GM19025 (cell line): ENCODE measurements around the gene ACAA2.

Source experiments
- ATAC-seq: cut with Tn5 transposase; IDR thresholded peaks from one replicate; pipeline ENCODE4 v1.9.1; 2021; ENCODE audit warnings: mild to moderate bottlenecking, low read depth, moderate library complexity; ENCODE audit not compliant: unreplicated experiment

Gene ACAA2

GRCh38 chr18:49769047-49769728 lies 44.1 kb downstream of the ACAA2 start:
- ATAC-seq = no peak

GRCh38 chr18:49768051-49768391 lies 45.3 kb downstream of the ACAA2 start:
- ATAC-seq = no peak

GRCh38 chr18:49767111-49768050 lies 46.0 kb downstream of the ACAA2 start:
- no peak for ATAC-seq

DNA sequence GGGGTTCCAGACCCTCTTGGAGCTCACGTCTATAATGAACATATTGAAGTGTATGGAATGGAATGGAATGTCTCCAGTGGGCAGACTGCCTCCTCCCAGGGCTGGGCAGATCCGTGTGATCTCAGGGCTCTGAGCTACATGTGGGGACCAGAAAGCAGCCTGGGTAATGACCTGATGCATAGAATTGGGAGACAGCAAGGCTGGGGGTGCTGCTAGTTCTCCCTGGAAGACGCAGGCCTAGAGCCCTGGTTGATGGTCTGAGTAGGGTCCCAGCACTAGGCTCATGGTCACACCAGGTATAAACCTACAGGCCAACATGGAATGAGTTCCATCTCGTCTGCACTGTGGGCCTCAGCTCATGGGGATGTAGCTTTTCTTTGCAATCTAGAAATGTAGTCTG lies 46.7 kb downstream of the ACAA2 start:
- no peak for ATAC-seq

- no peak for ATAC-seq
These were observed 49.3 kb downstream of the ACAA2 start for GRCh38 chr18:49764032-49764431.

- no peak for ATAC-seq
These were observed 49.7 kb downstream of the ACAA2 start for GRCh38 chr18:49763590-49763989.

DNA sequence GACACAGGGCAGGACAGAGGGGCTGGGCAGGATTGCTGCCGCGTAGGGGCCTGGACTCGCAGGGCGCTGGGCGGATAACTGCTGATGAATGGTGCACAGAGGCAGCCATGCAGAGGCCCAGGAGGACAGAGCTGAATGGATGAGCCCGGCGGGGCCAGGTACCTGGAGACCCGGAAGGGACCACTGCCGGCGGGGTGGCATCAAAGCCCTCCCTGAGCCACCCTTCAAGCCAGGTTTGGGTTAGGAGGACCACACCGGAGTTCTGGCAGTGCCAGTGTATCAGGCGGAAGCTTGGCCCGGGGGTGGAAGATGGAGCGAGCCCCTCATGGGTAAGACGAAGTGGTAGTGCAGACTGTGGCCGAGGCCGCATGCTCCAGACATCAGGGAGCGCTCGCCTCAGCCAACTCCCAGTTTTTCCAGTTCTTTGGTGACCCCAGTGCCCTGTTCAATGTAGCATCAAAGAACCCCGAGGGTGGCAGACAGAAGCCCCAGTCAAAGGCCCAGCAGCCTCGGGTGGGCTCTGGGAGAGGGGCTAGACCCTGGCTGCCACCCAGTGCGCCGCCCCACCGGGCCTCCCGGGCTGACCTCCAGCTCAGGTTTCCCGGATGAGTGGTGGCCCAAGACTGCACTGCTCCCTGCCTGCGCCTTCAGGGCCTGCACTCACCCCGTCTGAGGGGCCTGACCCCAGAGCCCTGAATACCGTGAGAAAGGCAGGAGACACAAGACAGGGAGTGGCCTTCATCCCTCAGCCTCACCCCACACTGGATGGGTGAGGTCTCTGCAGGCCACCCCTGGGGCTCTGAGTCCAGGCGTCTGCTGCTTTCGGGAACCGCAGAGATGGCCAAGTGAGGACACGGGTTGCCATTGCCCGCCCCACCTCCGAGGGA lies 50.9 kb downstream of the ACAA2 start:
- ATAC-seq = no peak

DNA sequence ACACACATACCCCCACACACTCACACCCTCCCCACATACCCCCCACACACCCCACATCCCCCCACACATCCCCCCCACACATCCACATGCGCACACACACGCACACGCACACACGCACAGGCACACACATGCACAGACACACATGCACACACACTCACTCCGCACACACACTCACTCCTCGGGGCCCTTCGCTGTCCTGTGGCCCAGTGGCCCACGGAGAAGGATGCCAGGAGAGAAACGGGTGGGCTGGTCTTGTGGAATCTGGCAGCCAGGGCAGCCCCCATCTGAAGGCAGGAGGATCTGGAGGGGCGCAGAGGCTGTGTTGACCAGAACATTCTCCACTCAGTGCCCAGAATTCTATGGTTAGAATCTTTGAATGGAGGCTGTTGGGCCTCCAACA lies 51.6 kb downstream of the ACAA2 start:
- ATAC-seq = no peak

DNA sequence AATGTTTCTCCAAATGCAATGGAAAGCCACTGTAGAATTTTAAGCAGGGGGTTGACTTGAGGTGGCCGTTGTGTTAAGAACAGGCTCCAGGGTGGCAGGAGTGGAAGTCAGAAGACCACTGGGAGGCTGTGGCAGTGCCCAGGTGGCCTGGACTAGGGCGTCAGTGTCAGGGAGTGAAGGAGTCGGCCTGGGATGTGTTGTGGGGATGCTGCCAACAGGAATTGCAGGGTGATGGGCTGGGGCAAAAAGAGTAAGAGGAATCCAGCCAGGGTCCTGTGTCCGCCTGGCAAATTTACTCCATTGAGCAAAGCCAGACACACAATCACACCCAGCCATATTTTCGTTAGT lies 55.1 kb downstream of the ACAA2 start:
- ATAC-seq = no peak

DNA sequence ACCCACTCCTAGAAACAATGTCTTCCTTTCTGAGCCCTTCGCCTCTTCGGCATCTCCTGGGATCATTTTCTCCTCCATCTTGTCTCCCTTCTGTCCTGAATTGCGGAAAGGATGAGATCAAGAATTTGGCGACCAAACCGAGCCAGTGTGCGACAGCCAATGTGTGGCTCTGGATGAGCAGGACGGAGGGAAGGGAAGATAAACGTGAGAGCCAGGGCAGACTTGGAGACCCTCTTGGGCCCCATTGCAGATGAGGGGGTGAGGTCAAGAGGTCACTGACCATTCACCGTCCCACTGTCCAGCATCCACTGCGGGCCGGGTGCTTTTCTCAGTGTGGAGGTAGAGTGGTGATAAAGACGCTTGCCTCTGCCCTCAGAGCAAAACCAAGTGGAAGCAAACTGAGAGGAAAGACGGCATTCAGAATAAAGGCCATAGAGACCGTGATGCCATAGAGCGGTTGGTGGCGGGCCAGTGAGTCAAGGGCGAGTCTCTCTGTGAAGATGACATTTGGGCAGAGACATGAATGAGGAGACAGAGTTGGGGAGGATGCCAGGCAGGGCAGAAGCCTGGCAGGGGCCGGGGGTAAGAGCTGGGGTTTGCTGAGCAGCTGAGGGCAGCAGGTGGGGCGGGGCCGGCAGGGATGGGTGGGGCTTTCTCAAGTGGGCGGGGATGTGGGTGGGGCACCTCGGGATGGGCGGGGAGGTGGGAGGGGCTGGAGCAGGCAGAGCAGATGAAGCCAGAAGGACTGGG lies 55.6 kb downstream of the ACAA2 start:
- no peak for ATAC-seq

GRCh38 chr18:49756671-49757362 lies 56.5 kb downstream of the ACAA2 start:
- no peak for ATAC-seq

- ATAC-seq = no peak
These were observed 57.2 kb downstream of the ACAA2 start for GRCh38 chr18:49756135-49756534.

- no peak for ATAC-seq
These were observed 57.8 kb downstream of the ACAA2 start for GRCh38 chr18:49755489-49755888.

DNA sequence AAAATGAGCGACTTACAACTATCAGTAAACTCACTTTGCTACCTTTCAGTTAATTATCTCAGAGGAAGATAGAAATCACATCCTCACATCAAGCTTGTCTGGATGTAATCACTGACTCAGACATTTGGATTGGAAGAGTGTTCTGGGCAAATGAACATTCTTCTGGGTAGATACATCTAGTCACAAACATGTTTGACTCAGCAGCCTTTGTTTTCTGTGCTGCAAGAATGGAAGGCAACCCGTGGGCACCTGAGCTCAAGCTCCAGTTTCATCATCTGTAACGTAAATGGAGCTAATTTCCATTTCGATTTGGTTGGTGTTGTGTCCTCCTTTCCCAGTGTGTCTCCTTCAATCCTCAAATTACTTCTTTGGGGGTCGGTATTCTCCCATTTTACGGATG lies 58.5 kb downstream of the ACAA2 start:
- ATAC-seq = no peak

GRCh38 chr18:49753643-49754042 lies 59.7 kb downstream of the ACAA2 start:
- no peak for ATAC-seq

DNA sequence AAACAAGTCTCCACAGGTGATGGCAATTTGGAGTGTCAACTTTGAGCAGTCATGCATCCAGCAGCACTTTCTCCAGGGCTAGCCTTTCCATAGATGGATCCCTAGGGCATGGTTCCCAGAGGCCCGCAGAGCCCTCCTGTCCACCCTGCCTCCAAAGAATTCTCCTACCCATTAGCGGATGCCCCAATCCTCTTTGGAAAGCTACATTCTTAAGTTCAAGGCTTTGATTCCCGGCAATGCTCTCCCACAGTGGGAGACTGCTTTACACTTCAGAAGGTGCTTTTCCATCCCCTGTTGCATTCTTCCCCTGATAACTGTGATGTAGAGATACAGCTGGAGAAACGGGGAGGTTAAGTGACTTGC lies 61.3 kb downstream of the ACAA2 start:
- no peak for ATAC-seq

- no peak for ATAC-seq
These were observed 61.8 kb downstream of the ACAA2 start for GRCh38 chr18:49751427-49752094.

DNA sequence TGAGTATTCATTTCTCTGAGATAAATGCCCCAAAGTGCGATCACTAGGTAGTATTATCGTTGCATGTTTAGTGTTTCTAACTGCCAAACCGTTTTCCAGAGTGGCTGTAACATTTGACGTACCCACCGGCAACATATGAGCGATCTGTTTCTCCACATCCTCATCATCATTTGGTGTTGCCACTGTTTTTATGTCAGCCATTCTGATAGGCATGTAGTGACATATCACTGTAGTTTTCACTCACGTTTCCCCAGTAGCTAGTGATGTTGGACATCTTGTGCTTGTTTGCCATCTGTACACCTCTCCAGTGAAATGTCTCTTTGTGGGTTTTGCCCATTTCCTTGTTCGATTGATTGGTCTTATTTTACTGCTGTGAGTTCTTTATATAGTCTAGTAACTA lies 63.8 kb downstream of the ACAA2 start:
- no peak for ATAC-seq

DNA sequence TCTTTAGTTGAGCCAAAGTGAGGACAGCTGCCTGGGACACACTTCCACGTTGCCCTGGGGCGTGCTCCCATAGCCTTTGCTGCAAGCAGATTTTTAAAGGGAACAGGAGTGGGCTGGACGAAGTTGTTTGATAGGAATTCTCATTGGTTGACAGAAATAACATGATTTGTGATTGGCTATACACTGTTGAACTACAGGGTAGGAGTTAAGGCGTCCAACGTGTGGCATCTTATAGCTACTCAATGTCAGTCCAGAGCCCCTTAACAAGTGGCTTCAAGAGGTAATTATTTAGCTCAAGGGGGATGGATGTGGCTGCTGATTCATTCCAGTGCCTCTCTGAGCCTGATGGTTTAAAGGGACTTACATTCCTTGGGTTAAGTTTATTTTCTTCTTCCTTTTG lies 65.5 kb downstream of the ACAA2 start:
- no peak for ATAC-seq
